ENCODE data around the gene PLEKHA5. TPM values are rescaled to one million over a fixed set of nuclear protein-coding genes. Genes with fewer than 3 reads are reported as not detected.

PLEKHA5 gene
- polyA plus RNA-seq, 3 donors, result 0.35 to 0.79 (median 0.41) TPM

GRCh38 chr12:19376691-19377090 is 247.2 kb downstream of the PLEKHA5 start:
- Mint-ChIP-seq H3K4me1 (no peaks in the 10 kb centered on the region), H3K27me3 (ENCODE audit: low read depth in 3 of 3) (peaks cover 0 to 2% (median 1%) of the 10 kb centered on the region in 3 donors), H3K4me3 (no peak overlapping the region), H3K27ac (no peak overlapping the region), H3K36me3 (no peaks in the 10 kb centered on the region), H3K9me3 (peaks cover 0 to 2% (median 0%) of the 10 kb centered on the region in 7 donors)
- intact Hi-C loops (cut with micrococcal nuclease), result no loop called here
- Histone ChIP-seq H3K4me3 (replicated peaks in 1 of 3; ENCODE audit: low read depth in 2 of 3, low read length in 3 of 3) (no peak overlapping the region), H3K9me3 (replicated peaks in 1 of 2; ENCODE audit: control insufficient read depth in 1 of 2, insufficient read depth in 1 of 2, low read length in 2 of 2) (no peaks in the 10 kb centered on the region), H3K4me2 (replicated peaks; ENCODE audit: extremely low read depth, low read length, poor library complexity, severe bottlenecking) (no peak overlapping the region), H3K36me3 (replicated peaks in 1 of 2; ENCODE audit: control insufficient read depth in 1 of 2, insufficient read depth in 2 of 2, low read length in 2 of 2) (no peaks in the 10 kb centered on the region), H4K20me1 (ENCODE audit: insufficient read depth, low read length) (no peaks in the 10 kb centered on the region), H3K79me2 (ENCODE audit: insufficient read depth, low read length) (no peaks in the 10 kb centered on the region), H3K4me1 (ENCODE audit: control insufficient read depth in 1 of 2, insufficient read depth in 2 of 2, low read length in 2 of 2) (no peaks in the 10 kb centered on the region), H3K27me3 (ENCODE audit: control insufficient read depth in 2 of 2, insufficient read depth in 2 of 2, low read length in 2 of 2) (no peaks in the 10 kb centered on the region), H2AFZ (ENCODE audit: insufficient read depth, low read depth, low read length, poor library complexity, severe bottlenecking) (no peak overlapping the region), H3K27ac (ENCODE audit: low read depth in 1 of 2, low read length in 2 of 2) (no peak overlapping the region), H3K9ac (ENCODE audit: insufficient read depth, low read length, poor library complexity, severe bottlenecking) (no peak overlapping the region)
- WGBS (ENCODE audit: insufficient coverage), result no CpG with 5 or more reads among the region's 5 CpGs
- DNase-seq, result no peak
- TF ChIP-seq CTCF (IDR thresholded peaks at IDR 0.05), result no peak

- WGBS (ENCODE audit: insufficient coverage), result no CpG with 5 or more reads among the region's 4 CpGs
- Histone ChIP-seq H3K27me3 (ENCODE audit: control insufficient read depth in 2 of 2, insufficient read depth in 2 of 2, low read length in 2 of 2) (no peaks in the 10 kb centered on the region), H3K9ac (ENCODE audit: insufficient read depth, low read length, poor library complexity, severe bottlenecking) (no peak overlapping the region), H3K4me1 (ENCODE audit: control insufficient read depth in 1 of 2, insufficient read depth in 2 of 2, low read length in 2 of 2) (no peaks in the 10 kb centered on the region), H3K4me2 (replicated peaks; ENCODE audit: extremely low read depth, low read length, poor library complexity, severe bottlenecking) (no peak overlapping the region), H3K9me3 (replicated peaks in 1 of 2; ENCODE audit: control insufficient read depth in 1 of 2, insufficient read depth in 1 of 2, low read length in 2 of 2) (no peaks in the 10 kb centered on the region), H3K27ac (ENCODE audit: low read depth in 1 of 2, low read length in 2 of 2) (no peak overlapping the region), H3K36me3 (replicated peaks in 1 of 2; ENCODE audit: control insufficient read depth in 1 of 2, insufficient read depth in 2 of 2, low read length in 2 of 2) (no peaks in the 10 kb centered on the region), H2AFZ (ENCODE audit: insufficient read depth, low read depth, low read length, poor library complexity, severe bottlenecking) (no peak overlapping the region), H3K79me2 (ENCODE audit: insufficient read depth, low read length) (no peaks in the 10 kb centered on the region), H3K4me3 (replicated peaks in 1 of 3; ENCODE audit: low read depth in 2 of 3, low read length in 3 of 3) (no peak overlapping the region), H4K20me1 (ENCODE audit: insufficient read depth, low read length) (no peaks in the 10 kb centered on the region)
- Mint-ChIP-seq H3K4me3 (no peak overlapping the region), H3K27me3 (ENCODE audit: low read depth in 3 of 3) (no peaks in the 10 kb centered on the region), H3K4me1 (no peaks in the 10 kb centered on the region), H3K9me3 (peaks cover 0 to 13% (median 7%) of the 10 kb centered on the region in 7 donors), H3K36me3 (no peaks in the 10 kb centered on the region), H3K27ac (no peak overlapping the region)
- intact Hi-C loops (cut with micrococcal nuclease), result no loop called here
- TF ChIP-seq CTCF (IDR thresholded peaks at IDR 0.05), result no peak
- DNase-seq, result peak in 1 of 3 donors; percentile 11
Observed at GRCh38 chr12:19382111-19382526, 252.6 kb downstream of the PLEKHA5 start.
